ENCODE data around the gene ARRDC4.

ARRDC4 gene

GRCh38 chr15:98000249-98001203, 40.0 kb downstream of the ARRDC4 start:
- Histone ChIP-seq H2AFZ (ENCODE audit: low read depth, low read length, severe bottlenecking) (no peak overlapping the region), H3K9me2 (replicated peaks; ENCODE audit: insufficient read depth, low read length) (no peaks in the 10 kb centered on the region), H3F3A (ENCODE audit: insufficient read depth) (no peaks in the 10 kb centered on the region), H3K36me3 (ENCODE audit: low read length) (no peaks in the 10 kb centered on the region), H3K4me2 (ENCODE audit: low read depth, low read length, poor library complexity, severe bottlenecking) (no peak overlapping the region), H3K9me3 (ENCODE audit: insufficient read depth, low read length) (0 out of 2 replicates have a peak, but pooled peaks cover 9% of the 10 kb centered on the region), H3K4me3 (ENCODE audit: insufficient read depth, low read length, poor library complexity, severe bottlenecking) (no peak overlapping the region), H3K27ac (ENCODE audit: low read depth, low read length) (no peak overlapping the region), H3K9ac (ENCODE audit: low read length) (no peak overlapping the region), H4K20me1 (ENCODE audit: low read depth, low read length) (no peaks in the 10 kb centered on the region), H3K27me3 (ENCODE audit: low read length) (no peaks in the 10 kb centered on the region), H3K79me2 (ENCODE audit: insufficient read depth, low read length) (no peaks in the 10 kb centered on the region)
- TF ChIP-seq, protein P1, sequence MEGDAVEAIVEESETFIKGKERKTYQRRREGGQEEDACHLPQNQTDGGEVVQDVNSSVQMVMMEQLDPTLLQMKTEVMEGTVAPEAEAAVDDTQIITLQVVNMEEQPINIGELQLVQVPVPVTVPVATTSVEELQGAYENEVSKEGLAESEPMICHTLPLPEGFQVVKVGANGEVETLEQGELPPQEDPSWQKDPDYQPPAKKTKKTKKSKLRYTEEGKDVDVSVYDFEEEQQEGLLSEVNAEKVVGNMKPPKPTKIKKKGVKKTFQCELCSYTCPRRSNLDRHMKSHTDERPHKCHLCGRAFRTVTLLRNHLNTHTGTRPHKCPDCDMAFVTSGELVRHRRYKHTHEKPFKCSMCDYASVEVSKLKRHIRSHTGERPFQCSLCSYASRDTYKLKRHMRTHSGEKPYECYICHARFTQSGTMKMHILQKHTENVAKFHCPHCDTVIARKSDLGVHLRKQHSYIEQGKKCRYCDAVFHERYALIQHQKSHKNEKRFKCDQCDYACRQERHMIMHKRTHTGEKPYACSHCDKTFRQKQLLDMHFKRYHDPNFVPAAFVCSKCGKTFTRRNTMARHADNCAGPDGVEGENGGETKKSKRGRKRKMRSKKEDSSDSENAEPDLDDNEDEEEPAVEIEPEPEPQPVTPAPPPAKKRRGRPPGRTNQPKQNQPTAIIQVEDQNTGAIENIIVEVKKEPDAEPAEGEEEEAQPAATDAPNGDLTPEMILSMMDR (IDR thresholded peaks at IDR 0.05; ENCODE audit: insufficient read depth, low read length, poor library complexity, severe bottlenecking) = no peak
- TF ChIP-seq EZH2phosphoT487 (conservative IDR thresholded peaks at IDR 0.05; ENCODE audit: low read length) = no peak

- Histone ChIP-seq H2AFZ (ENCODE audit: low read depth, low read length, severe bottlenecking) (no peak overlapping the region), H4K20me1 (ENCODE audit: low read depth, low read length) (no peaks in the 10 kb centered on the region)
- no peak for TF ChIP-seq EZH2phosphoT487 (conservative IDR thresholded peaks at IDR 0.05; ENCODE audit: low read length)
- TF ChIP-seq, protein P1 (IDR thresholded peaks at IDR 0.05; ENCODE audit: insufficient read depth, low read length, poor library complexity, severe bottlenecking) = no peak
Measured at GRCh38 chr15:98001663-98002194, 41.2 kb downstream of the ARRDC4 start.

GRCh38 chr15:98002419-98002818, 41.9 kb downstream of the ARRDC4 start:
- Histone ChIP-seq H3K27ac (ENCODE audit: low read depth, low read length) (no peak overlapping the region), H3K9ac (ENCODE audit: low read length) (no peak overlapping the region), H3K4me3 (ENCODE audit: insufficient read depth, low read length, poor library complexity, severe bottlenecking) (no peak overlapping the region), H3K4me2 (ENCODE audit: low read depth, low read length, poor library complexity, severe bottlenecking) (no peak overlapping the region), H4K20me1 (ENCODE audit: low read depth, low read length) (no peaks in the 10 kb centered on the region), H3F3A (ENCODE audit: insufficient read depth) (no peaks in the 10 kb centered on the region), H3K27me3 (ENCODE audit: low read length) (no peaks in the 10 kb centered on the region), H3K9me2 (replicated peaks; ENCODE audit: insufficient read depth, low read length) (no peaks in the 10 kb centered on the region), H3K79me2 (ENCODE audit: insufficient read depth, low read length) (no peaks in the 10 kb centered on the region), H3K9me3 (ENCODE audit: insufficient read depth, low read length) (0 out of 2 replicates have a peak, but pooled peaks cover 9% of the 10 kb centered on the region), H2AFZ (ENCODE audit: low read depth, low read length, severe bottlenecking) (no peak overlapping the region), H3K36me3 (ENCODE audit: low read length) (no peaks in the 10 kb centered on the region)
- no peak for TF ChIP-seq EZH2phosphoT487 (conservative IDR thresholded peaks at IDR 0.05; ENCODE audit: low read length)
- TF ChIP-seq, protein P1 (IDR thresholded peaks at IDR 0.05; ENCODE audit: insufficient read depth, low read length, poor library complexity, severe bottlenecking) = no peak

More at GRCh38 chr15:98001663-98002194, 41.2 kb downstream of the ARRDC4 start:
- Histone ChIP-seq H3F3A (ENCODE audit: insufficient read depth) (no peaks in the 10 kb centered on the region), H3K27me3 (ENCODE audit: low read length) (no peaks in the 10 kb centered on the region), H3K79me2 (ENCODE audit: insufficient read depth, low read length) (no peaks in the 10 kb centered on the region), H3K36me3 (ENCODE audit: low read length) (no peaks in the 10 kb centered on the region), H3K9me3 (ENCODE audit: insufficient read depth, low read length) (0 out of 2 replicates have a peak, but pooled peaks cover 9% of the 10 kb centered on the region), H3K9ac (ENCODE audit: low read length) (no peak overlapping the region), H3K27ac (ENCODE audit: low read depth, low read length) (no peak overlapping the region), H3K4me3 (ENCODE audit: insufficient read depth, low read length, poor library complexity, severe bottlenecking) (no peak overlapping the region), H3K4me2 (ENCODE audit: low read depth, low read length, poor library complexity, severe bottlenecking) (no peak overlapping the region), H3K9me2 (replicated peaks; ENCODE audit: insufficient read depth, low read length) (no peaks in the 10 kb centered on the region)
